Activated naive CD8-positive, alpha-beta T cell treated with anti-CD3 and anti-CD28 coated beads, Interleukin-2, amount 50 U/mL, for 16 hours (primary cell): ENCODE results near the gene GIPC2.
"Not testable (repeated sequence)": the region's sequence is repeated elsewhere in the genome, so short reads cannot be mapped to it uniquely, and the experiment has no call there.

Experiments
- DNase-seq: peaks from one replicate; pipeline ENCODE4 v3.0.0-alpha.2; 2020; ENCODE audit warnings: low read depth, low spot score

The GIPC2 gene

DNA sequence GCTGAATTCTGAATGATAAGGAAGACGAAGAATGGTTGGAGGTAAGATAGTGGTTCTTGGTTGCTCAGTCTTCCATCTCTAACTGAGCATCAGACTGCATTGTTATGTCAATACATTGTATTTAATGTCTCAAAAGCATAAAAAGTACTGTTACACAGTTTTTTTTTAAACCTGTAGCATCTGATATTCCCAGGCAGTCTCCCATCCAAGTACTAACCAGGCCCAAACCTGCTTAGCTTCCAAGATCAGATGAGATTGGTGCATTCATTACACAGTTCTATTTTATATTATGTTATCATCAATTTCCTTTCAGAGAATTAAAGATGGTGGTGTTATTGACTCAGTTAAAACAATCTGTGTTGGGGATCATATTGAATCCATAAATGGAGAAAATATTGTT lies 48.9 kb downstream of the GIPC2 start:
- no peak for DNase-seq

- DNase-seq = no peak
These were observed 49.8 kb downstream of the GIPC2 start for GRCh38 chr1:78095593-78095992.

DNA sequence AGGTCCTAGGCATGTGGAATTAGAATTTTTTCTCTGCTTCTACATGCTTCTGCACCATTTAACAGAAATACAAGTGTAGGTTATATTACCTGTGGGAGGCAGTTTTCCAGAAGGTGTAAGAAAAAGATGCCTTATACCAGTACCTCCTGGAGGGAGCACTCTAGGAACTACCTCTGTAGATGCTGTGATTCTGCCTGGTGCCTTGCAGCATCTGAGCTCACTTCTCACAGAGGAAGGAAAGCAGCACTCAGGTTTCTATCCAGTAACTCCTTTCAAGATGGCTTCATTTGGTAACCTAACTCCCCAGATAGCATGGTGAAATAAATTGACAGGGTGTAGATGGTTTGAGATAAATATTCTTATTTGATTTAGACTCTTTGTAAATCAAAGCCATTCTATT lies 50.3 kb downstream of the GIPC2 start:
- DNase-seq = no peak

GRCh38 chr1:78096976-78097375 lies 51.2 kb downstream of the GIPC2 start:
- DNase-seq = no peak

GRCh38 chr1:78101051-78101450 lies 55.3 kb downstream of the GIPC2 start:
- no peak for DNase-seq

DNA sequence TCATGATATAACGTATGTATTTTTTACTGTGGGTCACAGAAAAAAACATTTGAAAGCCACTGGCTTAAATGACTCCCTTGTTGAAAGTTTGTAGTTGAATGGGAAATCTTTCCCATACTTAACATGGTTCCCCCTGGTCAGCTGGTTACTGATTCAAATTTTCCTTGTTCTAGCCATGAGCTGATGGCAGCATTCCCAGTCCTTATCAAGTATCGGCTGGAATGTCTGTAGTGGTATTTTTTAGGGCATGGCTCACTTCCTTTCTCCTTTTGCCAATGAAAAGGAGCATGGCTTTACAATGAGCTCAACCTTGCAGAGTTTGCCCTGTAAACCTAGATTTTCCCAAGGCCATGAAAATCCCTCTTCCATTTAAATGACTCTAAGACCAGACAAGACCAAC lies 55.7 kb downstream of the GIPC2 start:
- DNase-seq = no peak

GRCh38 chr1:78102082-78102481 lies 56.3 kb downstream of the GIPC2 start:
- no peak for DNase-seq

GRCh38 chr1:78102916-78103315 lies 57.1 kb downstream of the GIPC2 start:
- DNase-seq = no peak

DNA sequence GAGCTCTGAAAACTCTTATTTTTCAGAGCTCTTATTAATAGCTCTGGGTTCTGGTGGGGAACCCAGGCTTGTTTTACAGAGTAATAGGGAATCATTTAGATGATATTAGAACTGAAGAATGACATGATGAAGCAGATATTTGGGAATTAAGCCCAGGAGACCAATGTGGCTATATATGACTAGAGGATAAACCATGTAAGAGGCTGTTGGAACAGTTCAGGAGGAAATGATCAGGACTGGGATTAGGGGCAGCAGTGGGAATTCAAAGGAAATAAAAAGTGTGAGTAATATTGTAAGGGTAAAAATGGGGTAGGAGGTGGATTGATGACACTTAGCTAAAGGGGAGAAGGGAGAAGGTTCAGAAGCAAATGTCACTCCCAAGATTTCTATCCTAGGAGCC lies 58.6 kb downstream of the GIPC2 start:
- DNase-seq = no peak

DNA sequence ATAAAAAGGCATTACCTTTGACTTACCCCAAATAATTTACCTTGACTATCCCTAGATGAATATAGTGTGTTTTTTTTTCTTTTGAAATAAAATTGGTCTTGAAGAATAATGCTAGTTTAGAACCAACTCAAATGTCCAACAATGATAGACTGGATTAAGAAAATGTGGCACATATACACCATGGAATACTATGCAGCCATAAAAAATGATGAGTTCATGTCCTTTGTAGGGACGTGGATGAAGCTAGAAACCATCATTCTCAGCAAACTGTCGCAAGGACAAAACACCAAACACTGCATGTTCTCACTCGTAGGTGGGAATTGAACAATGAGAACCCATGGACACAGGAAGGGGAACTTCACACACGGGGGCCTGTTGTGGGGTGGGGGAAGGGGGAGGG lies 63.9 kb downstream of the GIPC2 start:
- not testable (repeated sequence) for DNase-seq

- no peak for DNase-seq
These were observed 67.6 kb downstream of the GIPC2 start for GRCh38 chr1:78113156-78113916.

GRCh38 chr1:78114034-78114956 lies 68.5 kb downstream of the GIPC2 start:
- DNase-seq = no peak

GRCh38 chr1:78120485-78120884 lies 74.7 kb downstream of the GIPC2 start:
- DNase-seq = not testable (repeated sequence)

DNA sequence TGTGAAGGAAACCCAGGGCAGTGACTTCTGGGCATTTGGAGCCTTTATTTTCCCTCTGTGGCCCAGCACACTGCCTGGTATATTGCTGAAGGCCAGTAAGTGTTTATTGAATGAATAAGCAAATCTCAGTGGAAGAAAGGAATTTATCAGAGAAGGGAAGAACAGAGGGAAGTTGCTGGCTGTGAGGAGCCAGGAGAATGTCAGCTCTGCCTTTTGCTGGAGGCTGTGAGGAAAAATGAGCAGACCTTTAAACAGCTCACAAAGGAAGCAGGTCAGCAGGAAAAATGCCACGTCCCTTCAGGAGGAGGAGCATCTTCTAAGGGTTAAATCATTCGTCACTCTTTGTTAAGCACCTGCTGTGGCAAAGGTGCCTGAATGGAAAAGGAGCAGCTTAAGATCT lies 75.9 kb downstream of the GIPC2 start:
- DNase-seq = no peak

- DNase-seq = no peak
These were observed 76.6 kb downstream of the GIPC2 start for GRCh38 chr1:78122389-78122788.

- no peak for DNase-seq
These were observed 80.7 kb downstream of the GIPC2 start for GRCh38 chr1:78126506-78126905.

GRCh38 chr1:78132174-78132947 lies 86.6 kb downstream of the GIPC2 start:
- DNase-seq = no peak

DNA sequence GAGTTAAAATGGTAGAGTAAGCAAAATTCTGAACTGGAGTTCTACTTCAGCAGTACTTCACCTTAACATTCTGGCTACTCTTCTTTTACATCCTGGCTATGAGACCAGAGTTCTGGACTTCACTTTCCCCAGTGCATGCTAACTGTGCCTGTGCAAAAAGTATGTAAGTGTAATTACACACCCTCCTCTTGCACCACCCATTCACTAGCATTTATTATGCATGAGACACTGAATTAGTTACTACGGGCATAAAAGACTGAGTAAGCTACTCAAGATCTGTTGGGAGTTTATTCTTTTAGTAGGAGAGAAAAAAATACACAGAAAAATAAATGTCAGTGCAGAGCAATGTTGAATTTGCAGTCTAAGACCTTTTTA lies 87.2 kb downstream of the GIPC2 start:
- no peak for DNase-seq

DNA sequence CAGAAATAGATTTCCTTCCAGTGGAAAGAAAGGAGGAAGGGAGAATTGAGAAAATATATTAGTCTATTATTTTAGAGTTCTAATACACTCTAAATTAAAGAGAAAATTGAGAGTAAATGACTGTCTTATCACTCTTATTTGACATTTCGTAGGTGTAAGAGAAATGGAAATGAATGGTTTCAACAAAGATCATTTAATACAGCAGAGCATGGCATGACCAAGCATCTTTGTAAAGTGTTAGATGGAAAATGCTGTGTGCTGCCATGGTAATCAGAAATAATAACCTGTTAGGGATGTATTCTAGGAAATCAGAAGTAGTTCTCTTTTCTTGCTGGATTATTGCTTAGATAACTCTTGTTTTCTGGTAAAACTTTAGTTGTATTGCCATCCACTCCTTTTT lies 90.9 kb downstream of the GIPC2 start:
- no peak for DNase-seq

- DNase-seq = no peak
These were observed 95.9 kb downstream of the GIPC2 start for GRCh38 chr1:78141531-78142231.

GRCh38 chr1:78142736-78143135 lies 97.0 kb downstream of the GIPC2 start:
- no peak for DNase-seq

GRCh38 chr1:78143152-78143551 lies 97.4 kb downstream of the GIPC2 start:
- DNase-seq = no peak
